HepG2 (cell line): Measurements from ENCODE around the gene SEC24A. TPM values are rescaled to one million over a fixed set of nuclear protein-coding genes. Genes with fewer than 3 reads are reported as not detected.
"Not testable (repeated sequence)": the region's sequence is repeated elsewhere in the genome, so short reads cannot be mapped to it uniquely, and the experiment has no call there.

ENCODE experiments used
- ATAC-seq: fragments of 200-7000 bp; cut with Tn5 transposase; 3 replicates; pipeline ENCODE4 v1.9.1; 2020; ENCODE audit warnings: mild to moderate bottlenecking, moderate library complexity
- BruUV-seq: library from RNA; stranded (reverse); fragments of 400-500 nt; replicated peaks from 2 replicates; lab custom pipeline; 2021; lab: Mats Ljungman, UMichigan
- CTCF ChIA-PET: fragments of 300-600 bp; formaldehyde crosslinking; extraction: SDS; loops from one replicate; lab custom pipeline; 2021; ENCODE audit warnings: low total read pairs, inconsistent platforms, low intra/inter-chr PET ratio; lab: Yijun Ruan, JAX
- POLR2A ChIA-PET: fragments of 350-600 bp; sonication (Branson Sonifier 250); formaldehyde crosslinking; loops from one replicate; lab custom pipeline; 2020; ENCODE audit warnings: antibody characterized with exemption, inconsistent platforms; lab: Yijun Ruan, JAX
- DNase-seq: peaks from one replicate; pipeline ENCODE4 v3.0.0-alpha.2; 2015; ENCODE audit warnings: low spot score
- FAIRE-seq: peaks from 3 replicates; lab custom pipeline; 2011; peaks lifted over from hg19 to GRCh38; lab: Jason Lieb, UNC
- H2AFZ ChIP-seq: one replicate; pipeline ENCODE4 v1.6.1; 2011; ENCODE audit warnings: low read length, inconsistent platforms
- H3K27ac ChIP-seq: fragments of 300-600 bp; 3 replicates; pipeline ENCODE4 v1.8.0; 2011; ENCODE audit warnings: mixed run types, mild to moderate bottlenecking, mixed read lengths, low read length, inconsistent platforms; ENCODE audit not compliant: insufficient read depth; ENCODE audit errors: extremely low read length
- H3K27me3 ChIP-seq, 2 experiments: fragments of 200-600 bp in 1 of 2; 2 replicates in 1 of 2; 3 replicates in 1 of 2; pipeline versions ENCODE4 v1.6.0 to v1.8.0; 2011; ENCODE audit warnings: low read length in 2 of 2, mild to moderate bottlenecking in 2 of 2, moderate library complexity in 2 of 2, inconsistent platforms in 1 of 2; ENCODE audit not compliant: insufficient read depth in 2 of 2, control insufficient read depth in 1 of 2
- H3K36me3 ChIP-seq, 2 experiments: fragments of 200-600 bp in 1 of 2; replicated peaks in 1 of 2; 2 replicates in 1 of 2; 3 replicates in 1 of 2; pipeline versions ENCODE4 v1.5.1 to v1.8.0; 2011; ENCODE audit warnings: low read length in 2 of 2, inconsistent platforms in 1 of 2; ENCODE audit not compliant: insufficient read depth in 2 of 2, control insufficient read depth in 1 of 2
- H3K4me1 ChIP-seq: 2 replicates; pipeline ENCODE4 v1.5.1; 2012; ENCODE audit warnings: low read length, inconsistent platforms; ENCODE audit not compliant: insufficient read depth
- H3K4me2 ChIP-seq: 2 replicates; pipeline ENCODE4 v1.6.0; 2011; ENCODE audit warnings: low read depth, low read length, inconsistent platforms
- H3K4me3 ChIP-seq, 3 experiments: fragments of 200-600 bp in 1 of 3; sonication (generic), shearing (Covaris generic) in 1 of 3; replicated peaks in 1 of 3; 2 replicates each; pipeline ENCODE4 v1.5.1; 2011 to 2016; ENCODE audit warnings: low read length in 3 of 3, inconsistent platforms in 2 of 3, low read depth in 2 of 3, mild to moderate bottlenecking in 2 of 3, control low read depth in 1 of 3, mixed read lengths in 1 of 3; ENCODE audit not compliant: insufficient read depth in 1 of 3
- H3K79me2 ChIP-seq: one replicate; pipeline ENCODE4 v1.6.1; 2011; ENCODE audit warnings: low read length, inconsistent platforms; ENCODE audit not compliant: insufficient read depth
- H3K9ac ChIP-seq: 2 replicates; pipeline ENCODE4 v1.6.0; 2011; ENCODE audit warnings: mild to moderate bottlenecking, low read depth, low read length, inconsistent platforms; ENCODE audit not compliant: insufficient read depth
- H3K9me3 ChIP-seq: 2 replicates; pipeline ENCODE4 v1.5.1; 2012; ENCODE audit warnings: mild to moderate bottlenecking, low read length
- H4K20me1 ChIP-seq: 2 replicates; pipeline ENCODE4 v1.6.0; 2011; ENCODE audit warnings: inconsistent platforms, mild to moderate bottlenecking, low read length, moderate library complexity; ENCODE audit not compliant: insufficient read depth
- MAFF ChIP-seq: IDR thresholded peaks from 2 replicates; pipeline ENCODE4 v1.6.1; 2011; ENCODE audit warnings: low read depth, low read length, improper control_type of control experiment
- MAFK ChIP-seq, 2 experiments: IDR thresholded peaks in 1 of 2; conservative IDR thresholded peaks in 1 of 2; 2 replicates each; pipeline ENCODE4 v1.6.1; 2011; ENCODE audit warnings: improper control_type of control experiment in 2 of 2, low read length in 2 of 2
- MIXL1 ChIP-seq: IDR thresholded peaks from 2 replicates; pipeline ENCODE4 v1.6.1; 2016
- YEATS2 ChIP-seq: sonication (generic); formaldehyde crosslinking; IDR thresholded peaks from 2 replicates; pipeline ENCODE4 v1.4.0; 2020; ENCODE audit warnings: missing genetic modification reagents, borderline replicate concordance
- ZNF317 ChIP-seq: sonication (generic); formaldehyde crosslinking; IDR thresholded peaks from 2 replicates; pipeline ENCODE4 v1.5.0; 2020; ENCODE audit warnings: mild to moderate bottlenecking, missing genetic modification reagents
- ZNF709 ChIP-seq: sonication (generic); formaldehyde crosslinking; IDR thresholded peaks from 2 replicates; pipeline ENCODE4 v1.5.0; 2020; ENCODE audit warnings: mild to moderate bottlenecking, missing genetic modification reagents
- WGBS: methylation state at CpG from one replicate; pipeline ENCODE4 v1.1.6; 2017; ENCODE audit warnings: low lambda C conversion rate; 5-methylcytosine and 5-hydroxymethylcytosine counted together
- in situ Hi-C: cut with HindIII; loops from 2 replicates; pipeline ENCODE4 v1.10.0; 2017; ENCODE audit warnings: low pct_unique_long_range_greater_than_20kb; ENCODE audit not compliant: extremely low pct_ligation_motif_present
- intact Hi-C: fragments of 100-400 bp; cut with micrococcal nuclease; formaldehyde crosslinking; loops from one replicate; pipeline ENCODE4 v1.10.0; 2022; ENCODE audit not compliant: unreplicated experiment
- polyA plus RNA-seq, 8 experiments: library from polyadenylated mRNA; depleted of rRNA in 3 of 8; stranded (reverse) in 7 of 8; unstranded in 1 of 8; fragments of >200 nt; fragmentation: Illumina TruSeq in 4 of 8; extraction: Trizol in 4 of 8; gene quantifications; 2 replicates each; pipeline versions ENCODE4 v1.2.1 to v1.2.3, GENCODE V29; 2011 to 2016; ENCODE audit warnings: low read depth in 4 of 8, missing spikeins in 1 of 8, mixed read lengths in 1 of 8; ENCODE audit not compliant: insufficient read depth in 1 of 8
- total RNA-seq, 5 experiments: library from RNA; depleted of rRNA; stranded (reverse); fragments of >200 nt; fragmentation: Illumina TruSeq; extraction: Trizol; gene quantifications; 2 replicates each; pipeline ENCODE4 v1.2.3, GENCODE V29; 2016; ENCODE audit warnings: low read depth in 1 of 5
- TF ChIP-seq, protein P1 (sequence below): sonication (generic); formaldehyde crosslinking; IDR thresholded peaks from 2 replicates; pipeline ENCODE4 v1.5.0; 2020; ENCODE audit warnings: mild to moderate bottlenecking, missing genetic modification reagents

Gene SEC24A
- total and polyA plus RNA-seq, 2 of the 13 experiments (the other 11 are each of a cell fraction or from before 2014, with no cell fraction given): 30.5 to 56.8 TPM

GRCh38 chr5:134634227-134634626 lies 14.4 kb upstream of the SEC24A start:
- H4K20me1 ChIP-seq: no peaks in the 10 kb centered on the region
- POLR2A ChIA-PET: interaction anchor here (1.8 to 5.7 kb wide), 2 partner anchors 11 to 14 kb away, joined by 12 to 47 read pairs; partner anchors contain the start of gene SEC24A
- H3K9me3 ChIP-seq: no peaks in the 10 kb centered on the region
- H3K36me3 ChIP-seq: no peaks in the 10 kb centered on the region; a peak in 1 of 5 replicates
- DNase-seq (no peak), ATAC-seq (no peak), FAIRE-seq (no peak)
- no peak overlapping the region for H3K4me2 ChIP-seq
- no peaks in the 10 kb centered on the region; a peak in 1 of 5 replicates for H3K27me3 ChIP-seq
- in situ Hi-C loops (no loop called here), intact Hi-C loops (no loop called here)
- CTCF ChIA-PET: no interaction called here
- no peak overlapping the region for H2AFZ ChIP-seq
- BruUV-seq: no TSS peak
- WGBS: 96% methylated on average over 10 of the region's 10 CpGs
- peaks cover 27% of the 10 kb centered on the region for H3K79me2 ChIP-seq
- H3K4me1 ChIP-seq: peaks cover 83% of the 10 kb centered on the region
- H3K4me3 ChIP-seq: no peak overlapping the region
- no peak overlapping the region for H3K9ac ChIP-seq
- H3K27ac ChIP-seq: no peak overlapping the region
- TF ChIP-seq YEATS2: no peak
- TF ChIP-seq MIXL1 (CRISPR knock-in tag): no peak
- TF ChIP-seq, protein P1, sequence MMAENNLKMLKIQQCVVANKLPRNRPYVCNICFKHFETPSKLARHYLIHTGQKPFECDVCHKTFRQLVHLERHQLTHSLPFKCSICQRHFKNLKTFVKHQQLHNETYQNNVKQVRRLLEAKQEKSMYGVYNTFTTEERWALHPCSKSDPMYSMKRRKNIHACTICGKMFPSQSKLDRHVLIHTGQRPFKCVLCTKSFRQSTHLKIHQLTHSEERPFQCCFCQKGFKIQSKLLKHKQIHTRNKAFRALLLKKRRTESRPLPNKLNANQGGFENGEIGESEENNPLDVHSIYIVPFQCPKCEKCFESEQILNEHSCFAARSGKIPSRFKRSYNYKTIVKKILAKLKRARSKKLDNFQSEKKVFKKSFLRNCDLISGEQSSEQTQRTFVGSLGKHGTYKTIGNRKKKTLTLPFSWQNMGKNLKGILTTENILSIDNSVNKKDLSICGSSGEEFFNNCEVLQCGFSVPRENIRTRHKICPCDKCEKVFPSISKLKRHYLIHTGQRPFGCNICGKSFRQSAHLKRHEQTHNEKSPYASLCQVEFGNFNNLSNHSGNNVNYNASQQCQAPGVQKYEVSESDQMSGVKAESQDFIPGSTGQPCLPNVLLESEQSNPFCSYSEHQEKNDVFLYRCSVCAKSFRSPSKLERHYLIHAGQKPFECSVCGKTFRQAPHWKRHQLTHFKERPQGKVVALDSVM (CRISPR knock-in tag): 0 out of 2 replicates have a peak, but pooled peaks have one; percentile 15
- TF ChIP-seq ZNF317 (CRISPR knock-in tag): no peak
- TF ChIP-seq MAFF: peak; percentile 44
- TF ChIP-seq MAFK (conservative IDR thresholded peaks at IDR 0.05 in 1 of 2, IDR thresholded peaks at IDR 0.05 in 1 of 2; ENCODE audit: low read length in 2 of 2): peak; percentile 48 to 62

- H3K9me3 ChIP-seq, FAIRE-seq, in situ Hi-C loops, H3K4me3 ChIP-seq, intact Hi-C loops, ATAC-seq, H2AFZ ChIP-seq, BruUV-seq, DNase-seq, CTCF ChIA-PET, H3K9ac ChIP-seq, H3K36me3 ChIP-seq, H3K4me2 ChIP-seq: not testable (repeated sequence)
- Histone ChIP-seq H3K79me2 (peaks cover 19% of the 10 kb centered on the region), H3K4me1 (peaks cover 89% of the 10 kb centered on the region), H3K27ac (peak overlapping the region; percentile 11)
- POLR2A ChIA-PET: interaction anchor here (5.7 kb wide), 1 partner anchor 13 kb away, joined by 47 read pairs; the partner anchor contains the start of gene SEC24A
- WGBS: 100% methylated on average over 1 of the region's 1 CpG
- TF ChIP-seq ZNF709 (CRISPR knock-in tag): 0 out of 2 replicates have a peak, but pooled peaks have one; percentile 21
- TF ChIP-seq, all 625 proteins: peak for 1; not testable (repeated sequence) for 624
- not testable (repeated sequence) for H3K27me3 ChIP-seq, H4K20me1 ChIP-seq
These were observed 13.2 kb upstream of the SEC24A start for GRCh38 chr5:134635366-134635765.
